GM21381 (cell line): ENCODE data around the gene ENTHD1.

Source experiments
- ATAC-seq: cut with Tn5 transposase; IDR thresholded peaks from one replicate; pipeline ENCODE4 v1.9.1; 2021; ENCODE audit warnings: mild to moderate bottlenecking, moderate library complexity; ENCODE audit not compliant: unreplicated experiment

Gene ENTHD1

GRCh38 chr22:39800790-39801520 lies 92.6 kb downstream of the ENTHD1 start:
- ATAC-seq: no peak

DNA sequence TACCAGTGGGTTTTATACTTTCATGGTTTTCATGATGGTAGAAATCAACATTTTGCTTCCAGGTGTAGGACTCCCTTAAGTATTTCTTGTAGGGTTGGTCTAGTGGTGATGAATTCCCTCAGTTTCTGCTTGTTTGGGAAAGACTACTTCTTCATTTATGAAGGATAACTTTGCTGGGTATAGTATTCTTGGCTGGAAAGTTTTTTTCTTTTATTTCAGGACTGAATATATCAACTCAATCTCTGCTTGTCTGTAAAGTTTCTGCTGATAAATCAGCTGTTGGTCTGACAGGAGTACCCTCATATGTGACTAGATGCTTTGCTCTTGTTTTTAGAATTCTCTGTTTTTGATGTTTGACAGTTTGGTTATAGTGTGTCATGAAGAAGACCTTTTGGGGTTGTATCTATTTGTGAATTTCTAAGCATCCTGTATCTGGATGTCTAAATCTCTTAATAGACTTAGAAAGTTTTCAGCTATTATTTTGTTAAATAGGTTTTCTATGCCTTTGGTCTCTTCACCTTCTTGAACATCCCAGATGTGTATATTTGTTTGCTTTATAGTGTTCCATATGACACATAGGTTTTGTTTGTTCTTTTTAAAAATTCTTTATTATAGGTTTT lies 95.9 kb downstream of the ENTHD1 start:
- no peak for ATAC-seq

GRCh38 chr22:39789788-39790187 lies 103.8 kb downstream of the ENTHD1 start:
- no peak for ATAC-seq

DNA sequence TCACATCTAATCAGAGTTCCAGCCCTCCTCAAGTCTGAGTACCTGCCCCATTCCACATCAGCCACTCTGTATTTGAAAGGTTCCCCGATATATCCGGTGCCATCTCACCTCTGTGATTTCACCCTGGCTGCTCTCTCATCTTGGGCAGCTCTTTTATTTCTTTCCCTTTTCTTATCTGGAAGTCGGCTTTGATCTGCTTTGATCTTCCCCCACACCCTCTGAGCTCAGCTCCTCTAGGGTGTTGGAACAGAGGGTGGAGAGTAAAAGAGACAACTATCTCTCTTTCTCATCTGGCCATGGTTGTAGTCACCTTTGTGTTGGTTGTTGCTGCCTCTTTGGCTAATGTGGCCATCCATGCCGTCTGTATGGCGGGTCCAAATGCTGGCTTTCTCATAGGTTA lies 108.3 kb downstream of the ENTHD1 start:
- ATAC-seq: no peak

- no peak for ATAC-seq
Observed at GRCh38 chr22:39777716-39778454, 115.7 kb downstream of the ENTHD1 start.

DNA sequence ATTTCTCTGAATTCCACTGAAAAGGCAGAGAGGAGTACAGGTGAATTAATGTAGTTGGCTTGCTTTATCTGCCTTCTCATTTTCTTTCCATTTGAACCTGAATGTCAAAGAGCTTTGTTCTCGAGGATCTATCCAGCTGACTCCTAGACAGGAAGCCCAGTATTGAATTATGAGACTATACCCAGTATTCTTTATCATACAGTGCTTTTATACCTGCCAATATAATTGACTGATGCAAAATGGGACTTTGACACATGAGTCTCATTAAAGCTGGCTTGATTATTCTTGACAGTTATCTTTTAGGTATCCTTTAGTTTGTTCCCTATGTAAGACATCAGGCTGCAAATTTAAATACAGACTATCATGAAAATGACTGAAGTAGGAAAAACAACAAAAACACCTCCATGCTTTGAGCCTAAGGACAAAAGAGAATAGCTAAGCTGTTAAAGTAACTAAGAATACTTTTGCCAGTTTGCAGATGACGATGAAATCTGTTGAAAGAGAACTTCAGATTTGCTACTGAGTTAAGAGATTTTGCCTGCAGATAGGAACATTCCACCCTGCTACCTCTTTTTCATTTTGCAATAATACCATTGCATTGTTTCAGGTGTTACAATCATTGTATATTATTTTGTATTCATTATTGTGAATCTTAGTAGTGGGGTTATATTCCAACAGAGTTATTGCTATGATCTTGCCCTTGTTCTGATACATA lies 117.1 kb downstream of the ENTHD1 start:
- no peak for ATAC-seq

GRCh38 chr22:39773976-39774539 lies 119.5 kb downstream of the ENTHD1 start:
- peak; percentile 80 for ATAC-seq

- ATAC-seq: no peak
Observed at GRCh38 chr22:39773503-39773902, 120.1 kb downstream of the ENTHD1 start.

- no peak for ATAC-seq
Observed at GRCh38 chr22:39771486-39771885, 122.1 kb downstream of the ENTHD1 start.

- no peak for ATAC-seq
Observed at GRCh38 chr22:39765661-39766060, 127.9 kb downstream of the ENTHD1 start.

GRCh38 chr22:39765046-39765445 lies 128.5 kb downstream of the ENTHD1 start:
- no peak for ATAC-seq

DNA sequence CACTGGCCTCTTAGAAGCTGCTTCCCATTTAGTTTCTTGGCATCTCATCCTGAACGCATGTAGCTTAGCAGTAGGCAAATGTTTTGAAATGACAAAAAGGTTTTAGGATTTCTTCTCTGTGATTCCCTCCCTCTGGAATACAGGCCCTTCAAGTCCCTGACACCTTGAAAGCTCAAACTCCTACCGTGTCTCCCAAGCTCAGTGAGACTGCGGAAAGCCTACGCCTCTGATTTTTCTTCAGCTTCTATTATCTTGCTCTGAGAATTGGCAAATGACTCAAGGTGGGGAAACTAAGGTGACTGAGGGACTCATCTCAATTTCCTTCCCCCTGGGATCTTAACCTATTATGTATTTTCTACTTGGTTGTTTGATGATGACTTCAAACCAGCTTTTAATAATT lies 130.3 kb downstream of the ENTHD1 start:
- no peak for ATAC-seq

GRCh38 chr22:39750759-39751158 lies 142.8 kb downstream of the ENTHD1 start:
- ATAC-seq: no peak

DNA sequence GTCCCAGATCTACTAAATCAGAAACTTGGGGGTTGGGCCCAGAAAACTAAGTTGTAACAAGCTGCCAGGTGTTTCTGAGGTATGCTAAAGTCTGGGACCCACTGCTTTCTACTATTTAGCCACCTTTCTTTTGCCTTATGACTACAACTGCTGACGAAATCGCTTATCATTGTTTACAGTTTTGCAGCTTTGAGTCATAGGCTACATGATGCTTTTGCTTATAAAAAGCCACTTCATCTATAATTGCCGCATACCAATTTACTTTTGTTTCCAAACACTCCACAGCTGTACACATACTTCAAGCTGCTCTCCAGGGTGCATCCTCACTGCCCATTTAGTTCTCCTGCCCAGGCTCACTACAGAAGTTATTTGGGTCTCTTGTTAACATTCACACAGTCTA lies 144.7 kb downstream of the ENTHD1 start:
- no peak for ATAC-seq

- ATAC-seq: no peak
Observed at GRCh38 chr22:39746600-39747262, 146.8 kb downstream of the ENTHD1 start.

GRCh38 chr22:39745789-39746188 lies 147.8 kb downstream of the ENTHD1 start:
- no peak for ATAC-seq

GRCh38 chr22:39744353-39744752 lies 149.2 kb downstream of the ENTHD1 start:
- ATAC-seq: no peak

GRCh38 chr22:39743935-39744334 lies 149.6 kb downstream of the ENTHD1 start:
- ATAC-seq: no peak

- ATAC-seq: no peak
Observed at GRCh38 chr22:39739338-39740027, 154.1 kb downstream of the ENTHD1 start.

- no peak for ATAC-seq
Observed at GRCh38 chr22:39738746-39739145, 154.8 kb downstream of the ENTHD1 start.
